ENCODE results near the gene MUS81.

MUS81 gene

DNA sequence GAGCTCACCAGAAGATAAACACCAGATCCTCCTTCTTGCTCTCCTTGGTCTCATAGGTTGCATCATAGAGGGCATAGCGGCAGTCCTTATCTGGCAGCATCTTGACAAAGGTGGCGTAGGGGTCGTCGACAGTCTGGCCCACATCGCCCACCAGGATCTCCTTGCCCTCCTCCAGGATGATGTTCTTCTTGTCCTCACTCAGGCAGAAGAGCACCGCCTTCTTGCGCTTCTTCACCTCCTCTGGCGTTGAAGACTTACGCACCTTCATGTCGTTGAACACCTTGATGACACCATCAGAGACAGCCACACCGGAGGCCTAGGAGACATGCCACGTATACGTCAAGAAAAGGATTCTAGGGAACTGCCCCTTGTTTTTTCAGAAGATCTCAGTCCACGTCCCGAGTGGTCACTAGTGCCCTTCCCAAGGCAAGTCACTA, 4.3 kb upstream of the MUS81 start:
- H3K9ac ChIP-seq (ENCODE audit: low read depth, low read length): no peak overlapping the region
- no peaks in the 10 kb centered on the region; the same call in 1 of the 2 replicates for H3K4me1 ChIP-seq (ENCODE audit: insufficient read depth, low read length)
- peaks cover 46% of the 10 kb centered on the region for H3K36me3 ChIP-seq (ENCODE audit: insufficient read depth, low read length)
- WGBS: 94% methylated on average over 15 of the region's 15 CpGs
- H3K9me3 ChIP-seq (ENCODE audit: insufficient read depth, low read depth, low read length): no peaks in the 10 kb centered on the region
- H3K4me3 ChIP-seq (ENCODE audit: low read length): peak overlapping the region; percentile 96
- H3K27ac ChIP-seq (ENCODE audit: low read depth, low read length): no peak overlapping the region
- H3K27me3 ChIP-seq (ENCODE audit: insufficient read depth, low read length): no peaks in the 10 kb centered on the region

GRCh38 chr11:65856689-65857499, 3.3 kb upstream of the MUS81 start:
- H3K9ac ChIP-seq (ENCODE audit: low read depth, low read length): peak overlapping the region; percentile 96
- peaks cover 7% of the 10 kb centered on the region for H3K4me1 ChIP-seq (ENCODE audit: insufficient read depth, low read length)
- H3K9me3 ChIP-seq (ENCODE audit: insufficient read depth, low read depth, low read length): no peaks in the 10 kb centered on the region
- peaks cover 47% of the 10 kb centered on the region for H3K36me3 ChIP-seq (ENCODE audit: insufficient read depth, low read length)
- peak overlapping the region; percentile 96 for H3K4me3 ChIP-seq (ENCODE audit: low read length)
- H3K27ac ChIP-seq (ENCODE audit: low read depth, low read length): peak overlapping the region; percentile 94
- 1% methylated on average over 57 of the region's 57 CpGs for WGBS
- no peaks in the 10 kb centered on the region for H3K27me3 ChIP-seq (ENCODE audit: insufficient read depth, low read length)

DNA sequence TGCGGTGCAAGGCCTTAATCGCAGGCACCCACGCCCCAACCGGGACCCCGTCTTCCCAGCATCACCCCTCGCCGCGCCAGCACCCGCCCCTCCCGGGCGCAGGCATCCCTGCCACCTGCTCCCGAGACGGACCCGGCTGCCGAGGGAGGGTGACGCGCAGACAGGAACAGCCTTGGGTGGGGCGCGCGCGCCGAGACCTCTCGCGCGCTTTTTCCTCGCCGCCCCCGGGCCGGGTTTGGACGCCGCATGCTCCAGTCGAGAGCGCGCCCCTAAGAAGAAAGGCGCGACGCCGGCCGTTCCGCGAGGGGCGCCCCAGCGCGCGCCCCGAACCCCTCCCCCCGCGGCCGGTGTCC, 2.8 kb upstream of the MUS81 start:
- under 1% methylated on average over 49 of the region's 49 CpGs for WGBS
- Histone ChIP-seq H3K4me1 (ENCODE audit: insufficient read depth, low read length) (peaks cover 7% of the 10 kb centered on the region), H3K9ac (ENCODE audit: low read depth, low read length) (peak overlapping the region; percentile 96), H3K9me3 (ENCODE audit: insufficient read depth, low read depth, low read length) (no peaks in the 10 kb centered on the region), H3K4me3 (ENCODE audit: low read length) (peak overlapping the region; percentile 96), H3K27ac (ENCODE audit: low read depth, low read length) (peak overlapping the region; percentile 94), H3K36me3 (ENCODE audit: insufficient read depth, low read length) (peaks cover 49% of the 10 kb centered on the region), H3K27me3 (ENCODE audit: insufficient read depth, low read length) (no peaks in the 10 kb centered on the region)

DNA sequence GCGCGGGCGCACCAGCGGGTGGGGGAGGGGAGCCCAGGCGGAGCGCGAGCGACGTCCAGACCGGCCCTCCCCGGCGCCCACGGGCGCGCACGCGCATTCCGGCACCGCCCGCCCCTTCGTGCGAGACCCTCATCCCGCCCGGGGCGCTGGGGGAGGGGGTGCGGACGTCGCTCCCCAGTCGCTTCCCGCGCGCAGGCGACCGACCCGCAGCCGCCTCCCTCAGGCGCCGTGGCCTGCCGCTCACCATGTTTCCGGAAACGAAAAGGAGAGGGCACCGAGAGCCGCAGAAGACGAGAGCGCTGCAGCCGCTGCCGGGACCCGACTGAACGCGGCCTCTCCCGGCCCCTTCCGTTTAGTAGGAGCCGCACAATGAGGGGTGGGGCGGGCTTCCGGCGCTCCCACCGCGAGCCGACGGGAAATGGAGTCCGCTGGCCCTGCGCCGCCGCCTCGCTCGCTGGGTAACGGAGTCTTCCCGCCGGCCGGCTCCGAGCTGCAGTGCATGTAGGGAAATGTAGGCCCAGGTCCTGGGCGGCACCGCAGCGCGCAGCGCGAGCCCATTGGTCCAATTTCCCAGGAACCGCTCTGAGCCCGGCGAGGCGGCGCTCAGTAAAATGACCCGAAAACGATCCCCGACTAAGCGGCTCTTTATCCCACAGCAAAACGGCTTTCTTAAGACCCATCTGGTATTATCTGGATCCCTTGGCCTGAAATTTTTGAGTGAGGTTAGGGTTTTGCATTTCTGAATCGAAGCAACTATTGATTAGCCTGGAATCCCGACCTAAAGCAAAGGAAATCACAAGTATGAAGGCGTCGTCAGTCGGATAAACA, 2.2 kb upstream of the MUS81 start, which contains the start of gene CFL1:
TSS of gene CFL1 (minus strand) at position 328 of the 828 bp plus-strand sequence. CDS start at position 247, 81 bp downstream.
- H3K9me3 ChIP-seq (ENCODE audit: insufficient read depth, low read depth, low read length): no peaks in the 10 kb centered on the region
- H3K9ac ChIP-seq (ENCODE audit: low read depth, low read length): peak within 1 kb of the TSS; percentile 96
- peaks cover 7% of the 10 kb centered on the region for H3K4me1 ChIP-seq (ENCODE audit: insufficient read depth, low read length)
- H3K4me3 ChIP-seq (ENCODE audit: low read length): peak within 1 kb of the TSS; percentile 96
- peaks cover 49% of the 10 kb centered on the region for H3K36me3 ChIP-seq (ENCODE audit: insufficient read depth, low read length)
- peak within 1 kb of the TSS; percentile 96 for H3K27ac ChIP-seq (ENCODE audit: low read depth, low read length)
- WGBS: under 1% methylated on average over 92 of the region's 92 CpGs
- H3K27me3 ChIP-seq (ENCODE audit: insufficient read depth, low read length): no peaks in the 10 kb centered on the region

GRCh38 chr11:65858681-65859087, 1.5 kb upstream of the MUS81 start:
- Histone ChIP-seq H3K4me3 (ENCODE audit: low read length) (peak overlapping the region; percentile 96), H3K36me3 (ENCODE audit: insufficient read depth, low read length) (peaks cover 49% of the 10 kb centered on the region), H3K27me3 (ENCODE audit: insufficient read depth, low read length) (no peaks in the 10 kb centered on the region), H3K9me3 (ENCODE audit: insufficient read depth, low read depth, low read length) (no peaks in the 10 kb centered on the region), H3K4me1 (ENCODE audit: insufficient read depth, low read length) (peaks cover 7% of the 10 kb centered on the region), H3K9ac (ENCODE audit: low read depth, low read length) (peak overlapping the region; percentile 96), H3K27ac (ENCODE audit: low read depth, low read length) (peak overlapping the region; percentile 96)
- 2% methylated on average over 10 of the region's 10 CpGs for WGBS

DNA sequence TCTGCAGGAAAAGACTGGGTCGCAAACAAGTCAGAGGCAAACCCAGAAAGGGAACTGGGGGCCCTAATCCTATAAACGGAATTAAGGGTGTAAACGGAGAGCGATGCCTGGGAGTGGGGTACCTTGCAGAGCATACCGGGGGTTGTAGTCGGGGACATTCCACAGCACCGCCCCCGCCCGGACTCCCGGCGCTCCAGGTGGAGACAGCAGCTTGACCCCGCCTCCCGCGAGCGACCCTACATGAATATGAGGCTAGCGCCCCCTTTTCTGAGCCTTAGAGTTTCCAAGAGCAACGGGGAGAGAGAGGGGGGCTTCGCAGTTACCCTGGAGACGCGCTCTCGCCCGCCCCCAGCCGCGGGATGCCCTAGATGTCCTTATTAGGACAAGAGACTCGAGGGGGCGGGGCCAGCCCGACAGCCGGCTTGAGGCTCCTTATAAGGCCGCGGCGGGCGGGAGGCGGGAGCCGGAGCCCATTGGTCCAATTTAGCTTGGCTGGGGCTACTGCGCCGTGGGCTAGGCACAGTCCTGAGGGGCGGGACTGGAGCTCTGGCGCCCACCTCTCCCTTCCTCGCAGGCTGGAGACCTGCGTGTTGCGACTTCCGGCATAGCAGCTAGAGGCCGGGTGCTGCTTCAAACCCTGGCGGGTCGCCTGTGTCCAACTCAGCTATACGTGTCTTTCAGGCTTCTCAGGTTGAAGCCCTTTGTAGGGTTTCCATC, 980 bp upstream of the MUS81 start:
- H3K36me3 ChIP-seq (ENCODE audit: insufficient read depth, low read length): peaks cover 49% of the 10 kb centered on the region
- under 1% methylated on average over 46 of the region's 46 CpGs for WGBS
- H3K4me1 ChIP-seq (ENCODE audit: insufficient read depth, low read length): peaks cover 7% of the 10 kb centered on the region
- peak overlapping the region; percentile 96 for H3K27ac ChIP-seq (ENCODE audit: low read depth, low read length)
- no peaks in the 10 kb centered on the region for H3K27me3 ChIP-seq (ENCODE audit: insufficient read depth, low read length)
- peak overlapping the region; percentile 96 for H3K9ac ChIP-seq (ENCODE audit: low read depth, low read length)
- peak overlapping the region; percentile 96 for H3K4me3 ChIP-seq (ENCODE audit: low read length)
- H3K9me3 ChIP-seq (ENCODE audit: insufficient read depth, low read depth, low read length): no peaks in the 10 kb centered on the region

- peaks cover 7% of the 10 kb centered on the region for H3K4me1 ChIP-seq (ENCODE audit: insufficient read depth, low read length)
- no peaks in the 10 kb centered on the region for H3K27me3 ChIP-seq (ENCODE audit: insufficient read depth, low read length)
- peak overlapping the region; percentile 96 for H3K27ac ChIP-seq (ENCODE audit: low read depth, low read length)
- peak overlapping the region; percentile 96 for H3K4me3 ChIP-seq (ENCODE audit: low read length)
- H3K9ac ChIP-seq (ENCODE audit: low read depth, low read length): peak overlapping the region; percentile 96
- no peaks in the 10 kb centered on the region for H3K9me3 ChIP-seq (ENCODE audit: insufficient read depth, low read depth, low read length)
- 3% methylated on average over 16 of the region's 16 CpGs for WGBS
- peaks cover 49% of the 10 kb centered on the region for H3K36me3 ChIP-seq (ENCODE audit: insufficient read depth, low read length)
Measured at GRCh38 chr11:65859812-65860277, 388 bp upstream of the MUS81 start.

DNA sequence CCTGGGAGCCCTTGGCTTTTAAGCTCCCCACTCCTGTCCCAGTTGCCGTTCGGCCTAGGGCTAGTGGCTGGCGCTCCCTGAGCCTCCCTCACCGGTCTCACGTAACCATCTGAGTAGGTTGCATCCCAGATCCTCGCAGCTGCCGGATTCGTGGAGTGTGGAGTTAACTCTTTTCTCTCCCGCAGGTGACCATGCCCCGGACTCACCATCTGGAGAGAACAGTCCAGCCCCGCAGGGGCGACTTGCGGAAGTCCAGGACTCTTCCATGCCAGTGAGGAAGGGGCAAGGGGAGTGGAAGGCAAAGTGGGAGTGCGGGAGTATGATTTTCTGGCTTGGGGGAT, 902 bp downstream of the MUS81 start:
- H3K4me3 ChIP-seq (ENCODE audit: low read length): peak overlapping the region; percentile 96
- H3K27me3 ChIP-seq (ENCODE audit: insufficient read depth, low read length): no peaks in the 10 kb centered on the region
- peak overlapping the region; percentile 96 for H3K9ac ChIP-seq (ENCODE audit: low read depth, low read length)
- peaks cover 49% of the 10 kb centered on the region for H3K36me3 ChIP-seq (ENCODE audit: insufficient read depth, low read length)
- H3K9me3 ChIP-seq (ENCODE audit: insufficient read depth, low read depth, low read length): no peaks in the 10 kb centered on the region
- peaks cover 7% of the 10 kb centered on the region for H3K4me1 ChIP-seq (ENCODE audit: insufficient read depth, low read length)
- WGBS: 12% methylated on average over 14 of the region's 14 CpGs
- H3K27ac ChIP-seq (ENCODE audit: low read depth, low read length): peak overlapping the region; percentile 96

- H3K27ac ChIP-seq (ENCODE audit: low read depth, low read length): no peak overlapping the region
- no peaks in the 10 kb centered on the region for H3K27me3 ChIP-seq (ENCODE audit: insufficient read depth, low read length)
- WGBS: 94% methylated on average over 13 of the region's 13 CpGs
- peaks cover 49% of the 10 kb centered on the region for H3K36me3 ChIP-seq (ENCODE audit: insufficient read depth, low read length)
- H3K9ac ChIP-seq (ENCODE audit: low read depth, low read length): peak overlapping the region; percentile 96
- H3K9me3 ChIP-seq (ENCODE audit: insufficient read depth, low read depth, low read length): no peaks in the 10 kb centered on the region
- H3K4me1 ChIP-seq (ENCODE audit: insufficient read depth, low read length): peaks cover 7% of the 10 kb centered on the region
- peak overlapping the region; percentile 96 for H3K4me3 ChIP-seq (ENCODE audit: low read length)
Measured at GRCh38 chr11:65861533-65862183, 1.4 kb downstream of the MUS81 start.

GRCh38 chr11:65862191-65862735, 2.0 kb downstream of the MUS81 start:
- Histone ChIP-seq H3K9ac (ENCODE audit: low read depth, low read length) (no peak overlapping the region), H3K27ac (ENCODE audit: low read depth, low read length) (no peak overlapping the region), H3K9me3 (ENCODE audit: insufficient read depth, low read depth, low read length) (no peaks in the 10 kb centered on the region), H3K36me3 (ENCODE audit: insufficient read depth, low read length) (peaks cover 52% of the 10 kb centered on the region), H3K4me3 (ENCODE audit: low read length) (0 out of 2 replicates have a peak overlapping the region, but pooled peaks have one; percentile 96), H3K27me3 (ENCODE audit: insufficient read depth, low read length) (no peaks in the 10 kb centered on the region), H3K4me1 (ENCODE audit: insufficient read depth, low read length) (peaks cover 7% of the 10 kb centered on the region)
- 76% methylated on average over 5 of the region's 5 CpGs for WGBS

Measured in HUES64 (cell line).